GM12891 (cell line): ENCODE measurements around the gene HPSE.

ENCODE experiments used
- DNase-seq: peaks from one replicate; pipeline ENCODE4 v3.0.0; 2011; ENCODE audit warnings: low spot score; ENCODE audit not compliant: insufficient read length
- FAIRE-seq: peaks from 2 replicates; lab custom pipeline; 2011; peaks lifted over from hg19 to GRCh38; lab: Jason Lieb, UNC
- PAX5 ChIP-seq: IDR thresholded peaks from 2 replicates; pipeline ENCODE4 v1.6.1; 2011; ENCODE audit warnings: low read length, moderate library complexity, mild to moderate bottlenecking; ENCODE audit not compliant: insufficient read depth, severe bottlenecking
- POLR2A ChIP-seq: IDR thresholded peaks from 2 replicates; pipeline ENCODE4 v1.6.1; 2011; ENCODE audit warnings: low read depth, low read length, control low read depth
- POLR2AphosphoS5 ChIP-seq: IDR thresholded peaks from 2 replicates; pipeline ENCODE4 v1.6.1; 2011; ENCODE audit warnings: low read depth, low read length, control low read depth
- POU2F2 ChIP-seq: IDR thresholded peaks from 2 replicates; pipeline ENCODE4 v1.6.1; 2011; ENCODE audit warnings: low read depth, mild to moderate bottlenecking, control low read depth, low read length, moderate library complexity
- SPI1 ChIP-seq: IDR thresholded peaks from 2 replicates; pipeline ENCODE4 v1.6.1; 2011; ENCODE audit warnings: low read depth, low read length, control low read depth
- TAF1 ChIP-seq: IDR thresholded peaks from 2 replicates; pipeline ENCODE4 v1.6.1; 2011; ENCODE audit warnings: low read depth, low read length, control low read depth

The HPSE gene

GRCh38 chr4:83267830-83268475 lies 66.7 kb downstream of the HPSE start:
- TF ChIP-seq PAX5 (no peak), SPI1 (no peak), TAF1 (no peak), POLR2A (no peak), POU2F2 (no peak)
- FAIRE-seq = no peak
- no peak for DNase-seq

- TF ChIP-seq PAX5 (no peak), POLR2A (no peak), TAF1 (no peak), SPI1 (no peak), POU2F2 (no peak), POLR2AphosphoS5 (no peak)
- FAIRE-seq (no peak), DNase-seq (no peak)
These were observed 67.4 kb downstream of the HPSE start for GRCh38 chr4:83267121-83267829.

- TF ChIP-seq SPI1 (no peak), POLR2AphosphoS5 (no peak), POU2F2 (no peak), POLR2A (no peak), PAX5 (no peak), TAF1 (no peak)
- FAIRE-seq (no peak), DNase-seq (no peak)
These were observed 68.0 kb downstream of the HPSE start for GRCh38 chr4:83266689-83267088.

- no peak for FAIRE-seq
- TF ChIP-seq POU2F2 (no peak), PAX5 (no peak), POLR2A (no peak), SPI1 (no peak)
- no peak for DNase-seq
These were observed 71.5 kb downstream of the HPSE start for GRCh38 chr4:83263106-83263505.

- FAIRE-seq (no peak), DNase-seq (no peak)
- TF ChIP-seq POLR2A (no peak), PAX5 (no peak), POU2F2 (no peak), SPI1 (no peak), POLR2AphosphoS5 (no peak), TAF1 (no peak)
These were observed 72.0 kb downstream of the HPSE start for GRCh38 chr4:83262682-83263081.

- FAIRE-seq (no peak), DNase-seq (no peak)
- no peak for TF ChIP-seq POU2F2
These were observed 73.3 kb downstream of the HPSE start for GRCh38 chr4:83261307-83261706.

- DNase-seq (no peak), FAIRE-seq (peak; percentile 63)
- TF ChIP-seq POU2F2 (no peak), POLR2A (no peak), TAF1 (no peak), PAX5 (no peak), POLR2AphosphoS5 (no peak), SPI1 (no peak)
These were observed 75.1 kb downstream of the HPSE start for GRCh38 chr4:83259586-83259985.

- FAIRE-seq (peak; percentile 28), DNase-seq (no peak)
- no peak for TF ChIP-seq PAX5
- TF ChIP-seq TAF1 = no peak
- no peak for TF ChIP-seq SPI1
- TF ChIP-seq POU2F2 = no peak
- no peak for TF ChIP-seq POLR2A
- TF ChIP-seq POLR2AphosphoS5 = no peak
These were observed 76.2 kb downstream of the HPSE start for GRCh38 chr4:83258461-83258860.

- DNase-seq = no peak
- TF ChIP-seq POLR2AphosphoS5 = no peak
- TF ChIP-seq TAF1 = no peak
- no peak for TF ChIP-seq POU2F2
- TF ChIP-seq POLR2A = no peak
- TF ChIP-seq PAX5 = no peak
- TF ChIP-seq SPI1 = no peak
- no peak for FAIRE-seq
These were observed 76.8 kb downstream of the HPSE start for GRCh38 chr4:83257811-83258210.

- no peak for TF ChIP-seq PAX5
- no peak for TF ChIP-seq POLR2AphosphoS5
- no peak for TF ChIP-seq TAF1
- no peak for DNase-seq
- no peak for FAIRE-seq
These were observed 79.1 kb downstream of the HPSE start for GRCh38 chr4:83255584-83255983.
